Type B pancreatic cell (in vitro differentiated cells): Measurements from ENCODE around the gene NSG2. TPM values are rescaled to one million over a fixed set of nuclear protein-coding genes. Genes with fewer than 3 reads are reported as not detected.
"Not testable (repeated sequence)": the region's sequence is repeated elsewhere in the genome, so short reads cannot be mapped to it uniquely, and the experiment has no call there.

ENCODE experiments used
- DNase-seq: peaks from one replicate; pipeline ENCODE4 v3.0.0; 2021; ENCODE audit warnings: mixed read lengths; ENCODE audit not compliant: unreplicated experiment; ENCODE audit errors: extremely low spot score
- H3K27ac Mint-ChIP-seq: 2 replicates; pipeline ENCODE4 v1.8.0; 2021; ENCODE audit warnings: mild to moderate bottlenecking, mixed read lengths
- H3K27me3 Mint-ChIP-seq: 2 replicates; pipeline ENCODE4 v1.8.0; 2021; ENCODE audit warnings: mixed read lengths
- H3K36me3 Mint-ChIP-seq: 2 replicates; pipeline ENCODE4 v1.8.0; 2021; ENCODE audit warnings: mixed read lengths
- H3K4me1 Mint-ChIP-seq: one replicate; pipeline ENCODE4 v1.8.0; 2021; ENCODE audit warnings: mixed read lengths; ENCODE audit not compliant: unreplicated experiment
- H3K4me3 Mint-ChIP-seq: 2 replicates; pipeline ENCODE4 v1.8.0; 2021; ENCODE audit warnings: mild to moderate bottlenecking, mixed read lengths
- H3K9me3 Mint-ChIP-seq: 2 replicates; pipeline ENCODE4 v1.8.0; 2021; ENCODE audit warnings: mixed read lengths
- CTCF ChIP-seq: fragments of 200-600 bp; sonication (generic); conservative IDR thresholded peaks from 2 replicates; pipeline ENCODE4 v1.5.0; 2021; ENCODE audit warnings: antibody characterized with exemption, mild to moderate bottlenecking
- total RNA-seq: library from RNA; stranded (reverse); gene quantifications from 2 replicates; pipeline ENCODE4 v1.2.1, GENCODE V29; 2021; ENCODE audit warnings: low replicate concordance

Gene NSG2
- total RNA-seq, 1 donor from 2014 or later: 3.1 TPM

GRCh38 chr5:174100490-174100889 lies 55.0 kb downstream of the NSG2 start:
- H3K4me1 Mint-ChIP-seq: no peaks in the 10 kb centered on the region
- H3K9me3 Mint-ChIP-seq: no peaks in the 10 kb centered on the region
- H3K27ac Mint-ChIP-seq: no peak overlapping the region
- no peaks in the 10 kb centered on the region for H3K36me3 Mint-ChIP-seq
- H3K4me3 Mint-ChIP-seq: no peak overlapping the region
- no peak for DNase-seq
- TF ChIP-seq CTCF: no peak
- no peaks in the 10 kb centered on the region for H3K27me3 Mint-ChIP-seq

- no peaks in the 10 kb centered on the region for H3K4me1 Mint-ChIP-seq
- H3K36me3 Mint-ChIP-seq: no peaks in the 10 kb centered on the region
- H3K9me3 Mint-ChIP-seq: no peaks in the 10 kb centered on the region
Measured at GRCh38 chr5:174101195-174101730, 55.8 kb downstream of the NSG2 start.

GRCh38 chr5:174102574-174102973 lies 57.1 kb downstream of the NSG2 start:
- not testable (repeated sequence) for H3K4me3 Mint-ChIP-seq, H3K27ac Mint-ChIP-seq, H3K27me3 Mint-ChIP-seq, H3K4me1 Mint-ChIP-seq, DNase-seq, H3K36me3 Mint-ChIP-seq, H3K9me3 Mint-ChIP-seq

More at GRCh38 chr5:174101195-174101730, 55.8 kb downstream of the NSG2 start:
- no peak for DNase-seq
- no peak overlapping the region for H3K4me3 Mint-ChIP-seq
- no peak overlapping the region for H3K27ac Mint-ChIP-seq
- no peaks in the 10 kb centered on the region for H3K27me3 Mint-ChIP-seq
- no peak for TF ChIP-seq CTCF

- no peak for TF ChIP-seq CTCF
- no peak overlapping the region for H3K27ac Mint-ChIP-seq
- H3K4me1 Mint-ChIP-seq: no peaks in the 10 kb centered on the region
- no peak overlapping the region for H3K4me3 Mint-ChIP-seq
- no peaks in the 10 kb centered on the region for H3K9me3 Mint-ChIP-seq
- DNase-seq: no peak
- no peaks in the 10 kb centered on the region for H3K36me3 Mint-ChIP-seq
- H3K27me3 Mint-ChIP-seq: peaks cover 16% of the 10 kb centered on the region
Measured at GRCh38 chr5:174106997-174107655, 61.6 kb downstream of the NSG2 start.

GRCh38 chr5:174108745-174109144 lies 63.2 kb downstream of the NSG2 start:
- no peak for DNase-seq
- Mint-ChIP-seq H3K36me3 (no peaks in the 10 kb centered on the region), H3K9me3 (no peaks in the 10 kb centered on the region), H3K4me3 (no peak overlapping the region), H3K27me3 (peaks cover 16% of the 10 kb centered on the region), H3K27ac (no peak overlapping the region), H3K4me1 (no peaks in the 10 kb centered on the region)
- no peak for TF ChIP-seq CTCF

GRCh38 chr5:174109698-174110260 lies 64.3 kb downstream of the NSG2 start:
- no peak for DNase-seq
- Mint-ChIP-seq H3K36me3 (no peaks in the 10 kb centered on the region), H3K4me3 (no peak overlapping the region), H3K27me3 (peaks cover 20% of the 10 kb centered on the region), H3K9me3 (no peaks in the 10 kb centered on the region), H3K4me1 (no peaks in the 10 kb centered on the region), H3K27ac (no peak overlapping the region)
- no peak for TF ChIP-seq CTCF
